SHP77 (cell line): Measurements from ENCODE around the gene ACADS.
"Not testable (repeated sequence)": the region's sequence is repeated elsewhere in the genome, so short reads cannot be mapped to it uniquely, and the experiment has no call there.

Experiments
- DNase-seq, 2 experiments: peaks; one replicate each; lab custom pipeline; 2025; lab: John Stamatoyannopoulos, UW

Gene ACADS

GRCh38 chr12:120726961-120727360, 1.3 kb downstream of the ACADS start:
- DNase-seq, result no peak

- not testable (repeated sequence) for DNase-seq
Measured at GRCh38 chr12:120732198-120732597, 6.6 kb downstream of the ACADS start.

- no peak for DNase-seq
Measured at GRCh38 chr12:120733574-120733973, 7.9 kb downstream of the ACADS start.

- DNase-seq, result no peak
Measured at GRCh38 chr12:120734210-120734609, 8.6 kb downstream of the ACADS start.

- DNase-seq, result no peak
Measured at GRCh38 chr12:120735181-120735580, 9.6 kb downstream of the ACADS start.

GRCh38 chr12:120736404-120737331, 11.0 kb downstream of the ACADS start:
- no peak for DNase-seq

- no peak for DNase-seq
Measured at GRCh38 chr12:120737557-120738251, 12.1 kb downstream of the ACADS start.

GRCh38 chr12:120738252-120739030, 12.8 kb downstream of the ACADS start:
- DNase-seq, result no peak

GRCh38 chr12:120739031-120739762, 13.6 kb downstream of the ACADS start:
- DNase-seq, result no peak

- no peak for DNase-seq
Measured at GRCh38 chr12:120739821-120740613, 14.4 kb downstream of the ACADS start.

- no peak for DNase-seq
Measured at GRCh38 chr12:120740871-120741270, 15.2 kb downstream of the ACADS start.

- DNase-seq, result no peak
Measured at GRCh38 chr12:120741476-120742421, 16.1 kb downstream of the ACADS start.

- DNase-seq, result no peak
Measured at GRCh38 chr12:120744922-120745493, 19.4 kb downstream of the ACADS start.

GRCh38 chr12:120748242-120748641, 22.6 kb downstream of the ACADS start:
- no peak for DNase-seq

GRCh38 chr12:120749256-120749655, 23.6 kb downstream of the ACADS start:
- DNase-seq, result no peak

GRCh38 chr12:120750806-120751205, 25.2 kb downstream of the ACADS start:
- DNase-seq, result no peak

- no peak for DNase-seq
Measured at GRCh38 chr12:120751389-120751788, 25.8 kb downstream of the ACADS start.

GRCh38 chr12:120754792-120755191, 29.2 kb downstream of the ACADS start:
- no peak for DNase-seq

- DNase-seq, result no peak
Measured at GRCh38 chr12:120755269-120755668, 29.6 kb downstream of the ACADS start.
